ENCODE data around the gene TLE3.

The TLE3 gene

DNA sequence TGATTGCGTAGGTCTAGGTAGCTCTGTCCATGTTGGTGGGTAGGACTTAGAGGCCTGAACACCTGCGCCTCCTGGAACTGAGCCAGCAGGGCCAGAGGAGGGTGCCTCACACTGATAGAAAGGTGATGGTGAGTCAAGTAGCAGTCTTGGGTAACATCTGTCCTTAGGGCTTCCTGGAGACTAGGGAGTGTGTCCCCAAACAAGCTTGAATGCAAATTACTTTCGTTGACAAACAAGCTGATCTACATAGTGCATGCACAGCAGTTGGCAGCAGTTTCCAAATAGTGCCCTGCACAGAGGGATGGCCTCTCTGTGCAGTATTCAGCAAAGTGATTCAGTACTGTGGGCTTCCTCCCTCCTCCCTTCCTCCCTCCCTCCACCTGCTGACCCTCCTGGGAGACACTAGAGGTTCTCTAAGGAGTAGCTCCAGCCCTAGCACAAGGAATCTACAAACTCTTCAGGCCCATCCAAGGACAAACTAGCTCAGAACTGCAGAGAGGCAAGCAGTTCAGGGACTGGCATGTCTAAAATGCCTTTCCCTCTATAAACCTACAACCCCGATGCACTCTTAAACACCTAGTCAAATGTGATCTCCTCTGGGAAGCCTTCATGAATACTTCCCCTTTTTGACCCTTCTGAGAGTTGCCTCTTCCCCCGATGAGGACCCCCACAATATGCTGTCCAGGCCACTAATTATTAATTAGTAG lies 61.0 kb downstream of the TLE3 start:
- peak; percentile 96 for DNase-seq (ENCODE audit: low read depth)
- TF ChIP-seq, protein P1, sequence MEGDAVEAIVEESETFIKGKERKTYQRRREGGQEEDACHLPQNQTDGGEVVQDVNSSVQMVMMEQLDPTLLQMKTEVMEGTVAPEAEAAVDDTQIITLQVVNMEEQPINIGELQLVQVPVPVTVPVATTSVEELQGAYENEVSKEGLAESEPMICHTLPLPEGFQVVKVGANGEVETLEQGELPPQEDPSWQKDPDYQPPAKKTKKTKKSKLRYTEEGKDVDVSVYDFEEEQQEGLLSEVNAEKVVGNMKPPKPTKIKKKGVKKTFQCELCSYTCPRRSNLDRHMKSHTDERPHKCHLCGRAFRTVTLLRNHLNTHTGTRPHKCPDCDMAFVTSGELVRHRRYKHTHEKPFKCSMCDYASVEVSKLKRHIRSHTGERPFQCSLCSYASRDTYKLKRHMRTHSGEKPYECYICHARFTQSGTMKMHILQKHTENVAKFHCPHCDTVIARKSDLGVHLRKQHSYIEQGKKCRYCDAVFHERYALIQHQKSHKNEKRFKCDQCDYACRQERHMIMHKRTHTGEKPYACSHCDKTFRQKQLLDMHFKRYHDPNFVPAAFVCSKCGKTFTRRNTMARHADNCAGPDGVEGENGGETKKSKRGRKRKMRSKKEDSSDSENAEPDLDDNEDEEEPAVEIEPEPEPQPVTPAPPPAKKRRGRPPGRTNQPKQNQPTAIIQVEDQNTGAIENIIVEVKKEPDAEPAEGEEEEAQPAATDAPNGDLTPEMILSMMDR (IDR thresholded peaks at IDR 0.05; ENCODE audit: low read depth, low read length, missing control alignments), result no peak
- H3K4me3 ChIP-seq (ENCODE audit: low read depth, low read length), result 0 out of 2 replicates have a peak overlapping the region, but pooled peaks have one; percentile 6

DNA sequence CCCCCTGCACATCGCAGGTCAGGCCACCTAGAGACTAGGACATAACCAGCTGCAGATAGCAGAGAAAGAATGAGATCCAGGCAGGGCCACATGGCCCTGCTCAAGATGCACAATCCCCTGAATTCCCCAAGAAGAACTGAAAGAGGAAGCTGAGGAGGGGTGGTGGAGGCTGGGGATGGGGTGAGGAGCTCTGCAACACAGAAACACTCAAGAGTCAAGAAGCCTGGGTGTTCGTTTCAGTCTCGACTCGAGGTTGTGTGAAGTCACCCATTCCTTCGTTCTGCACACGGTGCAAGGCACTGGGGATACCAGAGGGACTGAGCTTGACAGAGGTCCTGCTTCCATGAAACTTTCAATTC lies 62.0 kb downstream of the TLE3 start:
- TF ChIP-seq, protein P1 (IDR thresholded peaks at IDR 0.05; ENCODE audit: low read depth, low read length, missing control alignments), result no peak
- no peak overlapping the region; the same call in 1 of the 2 replicates for H3K4me3 ChIP-seq (ENCODE audit: low read depth, low read length)
- DNase-seq (ENCODE audit: low read depth), result peak; percentile 91

DNA sequence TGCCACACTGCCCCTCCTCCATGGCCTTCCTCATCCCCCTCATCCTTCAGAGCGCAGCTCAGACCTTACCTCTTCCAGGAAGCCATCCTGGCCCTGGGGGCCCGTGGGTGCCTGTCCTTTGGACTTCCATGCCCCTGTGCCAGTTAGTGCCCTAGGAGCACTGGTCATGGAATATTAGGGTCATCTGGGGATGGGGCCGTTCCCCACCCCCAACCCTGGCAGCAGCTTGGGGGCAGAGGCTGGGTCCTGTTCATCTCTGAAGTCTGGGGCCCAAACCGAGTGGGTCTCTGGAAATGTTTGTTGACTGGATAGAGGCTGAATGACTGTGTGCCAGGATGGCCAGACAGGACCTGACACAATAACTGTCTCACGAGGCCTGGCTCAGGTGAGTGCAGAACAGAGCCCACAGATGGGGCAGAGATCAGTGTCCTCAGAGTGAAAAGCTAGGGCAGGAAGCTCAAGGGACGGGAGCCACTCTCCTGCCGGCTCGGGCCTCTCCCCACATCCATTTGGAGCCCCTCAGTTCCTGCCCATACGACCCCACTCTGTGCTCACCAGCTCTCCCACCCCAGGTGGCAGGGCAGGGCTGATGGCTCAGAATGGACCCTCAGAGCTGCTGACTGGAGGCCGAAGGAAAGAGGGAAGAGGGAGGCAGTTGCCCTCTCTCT lies 62.5 kb downstream of the TLE3 start:
- TF ChIP-seq, protein P1 (IDR thresholded peaks at IDR 0.05; ENCODE audit: low read depth, low read length, missing control alignments), result no peak
- no peak overlapping the region for H3K4me3 ChIP-seq (ENCODE audit: low read depth, low read length)
- DNase-seq (ENCODE audit: low read depth), result no peak

DNA sequence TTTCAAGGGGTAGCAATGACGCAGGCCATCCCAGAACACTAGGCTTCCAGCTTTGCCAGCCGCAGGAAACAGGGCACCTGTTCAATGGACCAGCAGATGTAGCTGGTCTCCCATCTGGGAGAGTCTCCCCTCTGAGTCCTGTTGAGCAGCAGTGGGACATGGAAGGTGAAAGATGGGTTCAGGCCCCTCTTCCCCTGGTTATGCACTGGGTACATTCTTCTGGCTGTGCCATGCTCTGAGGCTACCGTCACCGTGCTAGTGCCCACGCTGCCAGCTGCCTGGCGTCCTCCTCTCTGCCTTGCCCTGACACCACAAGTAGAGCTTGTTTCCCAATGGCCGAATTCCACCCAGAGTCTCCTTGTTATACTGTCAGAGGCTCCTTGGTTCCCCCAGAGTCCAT lies 63.1 kb downstream of the TLE3 start:
- no peak for DNase-seq (ENCODE audit: low read depth)
- TF ChIP-seq, protein P1 (IDR thresholded peaks at IDR 0.05; ENCODE audit: low read depth, low read length, missing control alignments), result no peak
- no peak overlapping the region for H3K4me3 ChIP-seq (ENCODE audit: low read depth, low read length)

DNA sequence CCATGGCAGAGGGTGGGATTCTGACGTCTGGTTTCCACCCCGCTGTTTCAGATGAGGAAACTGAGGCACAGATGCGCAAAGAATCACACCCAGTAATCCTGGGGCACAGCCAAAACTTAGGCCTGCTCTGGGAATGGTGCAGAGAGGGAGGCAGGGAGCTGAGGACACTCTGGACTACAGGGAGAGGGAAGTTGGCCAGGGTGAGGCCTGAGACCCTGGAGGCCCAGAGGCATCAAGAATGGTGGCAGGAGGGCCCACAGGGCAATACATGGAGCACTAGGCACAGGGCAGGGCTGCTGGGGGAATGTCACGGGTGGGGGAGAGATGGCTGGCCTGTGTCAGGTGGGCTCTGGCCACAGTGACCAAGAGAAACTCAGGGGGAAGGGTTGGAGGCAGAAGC lies 63.6 kb downstream of the TLE3 start:
- H3K4me3 ChIP-seq (ENCODE audit: low read depth, low read length), result no peak overlapping the region
- TF ChIP-seq, protein P1 (IDR thresholded peaks at IDR 0.05; ENCODE audit: low read depth, low read length, missing control alignments), result no peak
- DNase-seq (ENCODE audit: low read depth), result no peak

DNA sequence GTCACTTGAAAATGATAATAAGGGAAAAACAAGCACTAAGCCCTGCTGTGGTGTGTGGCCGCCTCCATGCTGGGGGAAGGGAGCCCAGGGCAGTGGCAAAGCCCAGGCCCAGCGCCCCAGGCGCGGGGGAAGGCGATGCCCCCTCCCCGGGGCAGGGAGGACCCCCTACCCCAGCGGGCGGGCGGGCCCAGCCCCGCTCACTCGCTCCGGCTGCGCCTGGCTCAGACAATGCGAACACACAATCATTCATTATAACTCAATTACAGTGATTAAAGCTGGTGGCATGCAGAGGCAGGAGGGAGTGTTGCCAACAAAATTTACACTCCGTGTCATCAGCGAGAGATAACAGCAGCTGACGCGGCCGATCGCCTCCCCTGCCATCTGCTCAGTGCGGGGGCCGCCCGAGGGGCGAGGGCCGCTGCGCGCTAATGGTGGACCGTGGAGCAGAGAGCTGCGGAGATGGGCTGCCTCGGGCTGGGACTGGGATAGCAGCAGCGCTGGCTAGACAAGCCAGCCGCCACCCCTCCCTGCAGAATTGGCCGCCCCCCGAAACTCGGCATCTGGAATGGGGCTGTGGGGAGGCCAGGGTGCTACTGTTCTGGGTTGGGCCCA lies 64.1 kb downstream of the TLE3 start:
- no peak for DNase-seq (ENCODE audit: low read depth)
- TF ChIP-seq, protein P1 (IDR thresholded peaks at IDR 0.05; ENCODE audit: low read depth, low read length, missing control alignments), result no peak
- H3K4me3 ChIP-seq (ENCODE audit: low read depth, low read length), result no peak overlapping the region
